Loucy (cell line): ENCODE results near the gene SPATA9.
A peak's percentile ranks its signal among the peaks of the same experiment; 100 is the strongest.

ENCODE experiments used
- H2AFZ ChIP-seq: fragments of 200-600 bp; sonication (generic); 2 replicates; pipeline ENCODE4 v1.6.0; 2016; ENCODE audit warnings: antibody characterized with exemption, mild to moderate bottlenecking, low read length, moderate library complexity
- H3F3A ChIP-seq: fragments of 200-600 bp; 2 replicates; pipeline ENCODE4 v1.6.0; 2016; ENCODE audit warnings: antibody characterized with exemption, low read depth, mild to moderate bottlenecking
- H3K27me3 ChIP-seq: fragments of 200-600 bp; sonication (generic); 2 replicates; pipeline ENCODE4 v1.6.1; 2014; ENCODE audit warnings: low read length, mild to moderate bottlenecking; ENCODE audit not compliant: insufficient read depth, poor library complexity, severe bottlenecking
- H3K36me3 ChIP-seq: fragments of 200-600 bp; sonication (generic); 2 replicates; pipeline ENCODE4 v1.6.1; 2016; ENCODE audit warnings: low read length; ENCODE audit not compliant: insufficient read depth
- H3K4me1 ChIP-seq: fragments of 200-600 bp; sonication (generic); 2 replicates; pipeline ENCODE4 v1.5.1; 2014; ENCODE audit warnings: low read length, mild to moderate bottlenecking; ENCODE audit not compliant: insufficient read depth, poor library complexity, severe bottlenecking
- H3K4me2 ChIP-seq: fragments of 200-600 bp; sonication (generic); 2 replicates; pipeline ENCODE4 v1.6.0; 2014; ENCODE audit warnings: antibody characterized with exemption, low read length, low read depth, mild to moderate bottlenecking; ENCODE audit not compliant: poor library complexity, severe bottlenecking
- H3K4me3 ChIP-seq: fragments of 200-600 bp; sonication (generic); 2 replicates; pipeline ENCODE4 v1.5.1; 2014; ENCODE audit warnings: low read length, mild to moderate bottlenecking, mixed read lengths; ENCODE audit not compliant: poor library complexity, severe bottlenecking
- H3K79me2 ChIP-seq: fragments of 200-600 bp; sonication (generic); 2 replicates; pipeline ENCODE4 v1.6.1; 2014; ENCODE audit warnings: low read length; ENCODE audit not compliant: insufficient read depth
- H3K9ac ChIP-seq: fragments of 200-600 bp; sonication (generic); 2 replicates; pipeline ENCODE4 v1.6.0; 2014; ENCODE audit warnings: mild to moderate bottlenecking, low read depth, low read length, moderate library complexity; ENCODE audit not compliant: poor library complexity, severe bottlenecking
- H3K9me2 ChIP-seq: fragments of 200-600 bp; sonication (generic); replicated peaks from 2 replicates; pipeline ENCODE4 v1.6.1; 2016; ENCODE audit warnings: low read depth, low read length, mixed read lengths
- H3K9me3 ChIP-seq: fragments of 200-600 bp; sonication (generic); 2 replicates; pipeline ENCODE4 v1.6.1; 2014; ENCODE audit warnings: mild to moderate bottlenecking, antibody characterized with exemption, low read length, low read depth; ENCODE audit not compliant: insufficient read depth
- H4K20me1 ChIP-seq: fragments of 200-600 bp; sonication (generic); 2 replicates; pipeline ENCODE4 v1.6.0; 2014; ENCODE audit warnings: antibody characterized with exemption, low read length, mild to moderate bottlenecking; ENCODE audit not compliant: insufficient read depth, poor library complexity, severe bottlenecking
- EZH2phosphoT487 ChIP-seq: fragments of 200-600 bp; IDR thresholded peaks from 2 replicates; pipeline ENCODE4 v1.6.1; 2018; ENCODE audit warnings: antibody characterized with exemption, mild to moderate bottlenecking, moderate library complexity, borderline replicate concordance
- TF ChIP-seq, protein P1 (sequence below): fragments of 200-600 bp; sonication (generic); conservative IDR thresholded peaks from 2 replicates; pipeline ENCODE4 v1.5.1; 2014; ENCODE audit warnings: mild to moderate bottlenecking, antibody characterized with exemption, low read length

SPATA9 gene

DNA sequence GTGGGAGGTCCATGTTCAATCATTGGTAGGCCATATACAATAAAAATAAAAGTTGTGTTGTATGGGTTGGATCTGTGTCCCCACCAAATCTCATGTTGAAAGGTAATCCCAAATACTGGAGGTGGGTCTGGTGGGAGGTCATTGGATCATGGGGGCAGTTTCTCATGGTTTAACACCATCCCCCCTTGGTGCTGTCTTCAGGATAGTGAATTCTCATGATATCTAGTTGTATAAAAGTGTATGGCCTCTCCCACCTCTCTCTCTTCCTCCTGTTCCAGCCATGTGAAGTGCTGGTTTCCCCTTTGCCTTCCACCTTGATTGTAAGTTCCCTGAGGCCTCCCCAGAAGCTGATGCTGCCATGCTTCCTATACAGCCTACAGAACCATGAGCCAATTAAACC, 15.1 kb downstream of the SPATA9 start:
- H3K4me3 ChIP-seq: no peak overlapping the region
- no peaks in the 10 kb centered on the region for H4K20me1 ChIP-seq
- no peak overlapping the region for H3K4me2 ChIP-seq
- no peaks in the 10 kb centered on the region for H3K27me3 ChIP-seq
- TF ChIP-seq, protein P1, sequence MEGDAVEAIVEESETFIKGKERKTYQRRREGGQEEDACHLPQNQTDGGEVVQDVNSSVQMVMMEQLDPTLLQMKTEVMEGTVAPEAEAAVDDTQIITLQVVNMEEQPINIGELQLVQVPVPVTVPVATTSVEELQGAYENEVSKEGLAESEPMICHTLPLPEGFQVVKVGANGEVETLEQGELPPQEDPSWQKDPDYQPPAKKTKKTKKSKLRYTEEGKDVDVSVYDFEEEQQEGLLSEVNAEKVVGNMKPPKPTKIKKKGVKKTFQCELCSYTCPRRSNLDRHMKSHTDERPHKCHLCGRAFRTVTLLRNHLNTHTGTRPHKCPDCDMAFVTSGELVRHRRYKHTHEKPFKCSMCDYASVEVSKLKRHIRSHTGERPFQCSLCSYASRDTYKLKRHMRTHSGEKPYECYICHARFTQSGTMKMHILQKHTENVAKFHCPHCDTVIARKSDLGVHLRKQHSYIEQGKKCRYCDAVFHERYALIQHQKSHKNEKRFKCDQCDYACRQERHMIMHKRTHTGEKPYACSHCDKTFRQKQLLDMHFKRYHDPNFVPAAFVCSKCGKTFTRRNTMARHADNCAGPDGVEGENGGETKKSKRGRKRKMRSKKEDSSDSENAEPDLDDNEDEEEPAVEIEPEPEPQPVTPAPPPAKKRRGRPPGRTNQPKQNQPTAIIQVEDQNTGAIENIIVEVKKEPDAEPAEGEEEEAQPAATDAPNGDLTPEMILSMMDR: no peak
- TF ChIP-seq EZH2phosphoT487: no peak
- H3K79me2 ChIP-seq: no peaks in the 10 kb centered on the region
- H2AFZ ChIP-seq: no peak overlapping the region
- H3K9ac ChIP-seq: no peak overlapping the region
- peaks cover 25% of the 10 kb centered on the region for H3K4me1 ChIP-seq
- H3K9me2 ChIP-seq: no peaks in the 10 kb centered on the region
- no peaks in the 10 kb centered on the region for H3K36me3 ChIP-seq
- H3K9me3 ChIP-seq: no peaks in the 10 kb centered on the region
- H3F3A ChIP-seq: no peaks in the 10 kb centered on the region

GRCh38 chr5:95667061-95667618, 15.7 kb downstream of the SPATA9 start:
- H3K4me3 ChIP-seq: no peak overlapping the region
- H3K9me3 ChIP-seq: no peaks in the 10 kb centered on the region
- H2AFZ ChIP-seq: no peak overlapping the region
- peaks cover 25% of the 10 kb centered on the region for H3K4me1 ChIP-seq
- no peaks in the 10 kb centered on the region for H3K36me3 ChIP-seq
- H3K79me2 ChIP-seq: no peaks in the 10 kb centered on the region
- no peaks in the 10 kb centered on the region for H3F3A ChIP-seq
- H3K9me2 ChIP-seq: no peaks in the 10 kb centered on the region
- TF ChIP-seq, protein P1: no peak
- no peak for TF ChIP-seq EZH2phosphoT487
- no peaks in the 10 kb centered on the region for H3K27me3 ChIP-seq
- H4K20me1 ChIP-seq: no peaks in the 10 kb centered on the region
- no peak overlapping the region for H3K4me2 ChIP-seq
- no peak overlapping the region for H3K9ac ChIP-seq

DNA sequence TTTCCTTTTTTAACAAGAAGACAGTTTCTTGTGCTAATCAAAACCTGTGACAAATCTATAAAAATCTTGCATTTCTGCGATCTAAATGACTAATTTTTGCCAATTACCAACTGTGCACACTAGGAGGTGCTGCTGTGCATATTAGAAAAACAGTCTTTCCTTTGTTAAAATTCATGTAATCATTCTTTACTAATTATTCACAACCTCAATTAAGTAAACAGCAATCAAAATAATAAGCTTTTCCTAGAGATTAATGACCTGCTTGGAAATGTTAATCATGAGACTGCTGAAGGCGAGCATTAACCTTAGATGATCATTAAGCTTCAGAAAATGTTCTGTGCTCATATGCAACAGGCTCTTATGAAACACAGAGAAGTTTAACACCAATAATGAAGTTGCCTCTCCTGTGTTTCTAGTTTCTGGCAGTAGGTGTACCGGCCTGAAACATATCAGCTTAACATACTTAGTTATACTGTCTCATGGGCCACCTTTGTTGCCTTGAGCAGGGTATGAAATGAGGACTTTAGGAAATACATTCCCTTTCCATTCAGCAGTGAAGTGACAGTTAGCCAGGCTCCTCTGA, 18.5 kb downstream of the SPATA9 start:
- Histone ChIP-seq H3K9me2 (no peaks in the 10 kb centered on the region), H3F3A (no peaks in the 10 kb centered on the region), H3K9ac (peak overlapping the region; percentile 42), H3K27me3 (no peaks in the 10 kb centered on the region), H3K4me2 (peak overlapping the region; percentile 24), H3K9me3 (no peaks in the 10 kb centered on the region), H4K20me1 (no peaks in the 10 kb centered on the region), H2AFZ (peak overlapping the region; percentile 88), H3K4me1 (peaks cover 20% of the 10 kb centered on the region), H3K4me3 (no peak overlapping the region), H3K79me2 (no peaks in the 10 kb centered on the region), H3K36me3 (no peaks in the 10 kb centered on the region)
- TF ChIP-seq EZH2phosphoT487: no peak
- TF ChIP-seq, protein P1: peak; percentile 97
